T-cell (primary cell): Measurements from ENCODE around the gene LGALS7B. TPM values are rescaled to one million over a fixed set of nuclear protein-coding genes. Genes with fewer than 3 reads are reported as not detected.
A peak's percentile ranks its signal among the peaks of the same experiment; 100 is the strongest.
"Not testable (repeated sequence)": the region's sequence is repeated elsewhere in the genome, so short reads cannot be mapped to it uniquely, and the experiment has no call there.

Experiments used
- ATAC-seq, 4 experiments: fragments of 200-7000 bp in 3 of 4; fragments of 150-1000 bp in 1 of 4; cut with Tn5 transposase; replicated peaks in 1 of 4; 1 replicate in 3 of 4; 2 replicates in 1 of 4; pipeline ENCODE4 v1.10.0; 2021; ENCODE audit warnings: moderate library complexity in 3 of 4, mild to moderate bottlenecking in 2 of 4, moderate number of reproducible peaks in 1 of 4
- CTCF ChIA-PET, 2 donors: fragments of 300-600 bp; sonication (Branson Sonifier 250); formaldehyde crosslinking; loops; one replicate each; lab custom pipeline; 2022; ENCODE audit warnings: antibody characterized with exemption in 2 of 2; lab: Charles Lee
- POLR2A ChIA-PET, 2 donors: fragments of 300-600 bp; sonication (Branson Sonifier 250); formaldehyde crosslinking; loops; one replicate each; lab custom pipeline; 2022; ENCODE audit warnings: antibody characterized with exemption in 2 of 2; lab: Charles Lee
- DNase-seq, 35 experiments: peaks; one replicate each; pipeline versions ENCODE4 v3.0.0 to v3.0.0-alpha.2; 2013 to 2023
- H3K27ac ChIP-seq: one replicate; pipeline ENCODE4 v1.5.1; 2013; ENCODE audit warnings: low read length
- H3K27me3 ChIP-seq, 2 experiments: replicated peaks in 1 of 2; 1 replicate in 1 of 2; 2 replicates in 1 of 2; pipeline versions ENCODE4 v1.6.1 to v1.7.0; 2013; ENCODE audit warnings: low read length in 1 of 2, mixed read lengths in 1 of 2; ENCODE audit not compliant: control insufficient read depth in 2 of 2, insufficient read depth in 2 of 2; ENCODE audit errors: extremely low read depth in 1 of 2
- H3K36me3 ChIP-seq, 2 donors: 1 replicate in 1 of 2; 2 replicates in 1 of 2; pipeline versions ENCODE4 v1.6.1 to v1.7.0; 2013; ENCODE audit warnings: low read length in 1 of 2; ENCODE audit not compliant: control insufficient read depth in 2 of 2, insufficient read depth in 1 of 2; ENCODE audit errors: extremely low read depth in 1 of 2
- H3K4me1 ChIP-seq, 2 experiments: 1 replicate in 1 of 2; 2 replicates in 1 of 2; pipeline versions ENCODE4 v1.6.1 to v1.7.0; 2013; ENCODE audit warnings: low read length in 2 of 2, mixed read lengths in 1 of 2; ENCODE audit not compliant: insufficient read depth in 2 of 2, control insufficient read depth in 1 of 2; ENCODE audit errors: extremely low read depth in 1 of 2
- H3K4me3 ChIP-seq, 2 donors: 1 replicate in 1 of 2; 2 replicates in 1 of 2; pipeline versions ENCODE4 v1.5.1 to v1.7.0; 2013; ENCODE audit warnings: mild to moderate bottlenecking in 2 of 2, low read length in 1 of 2, moderate library complexity in 1 of 2; ENCODE audit not compliant: control insufficient read depth in 1 of 2; ENCODE audit errors: extremely low read depth in 1 of 2
- H3K9me3 ChIP-seq: 2 replicates; pipeline ENCODE4 v1.7.0; 2013
- H3K27ac Mint-ChIP-seq, 2 donors: one replicate each; pipeline ENCODE4 v1.8.0; 2020 to 2021; ENCODE audit warnings: mild to moderate bottlenecking in 2 of 2, mixed read lengths in 2 of 2
- H3K27me3 Mint-ChIP-seq, 2 donors: one replicate each; pipeline ENCODE4 v1.8.0; 2021 to 2022; ENCODE audit warnings: mixed read lengths in 2 of 2
- H3K36me3 Mint-ChIP-seq: one replicate; pipeline ENCODE4 v1.8.0; 2021; ENCODE audit warnings: mixed read lengths
- H3K4me1 Mint-ChIP-seq, 3 donors: one replicate each; pipeline ENCODE4 v1.8.0; 2020 to 2022; ENCODE audit warnings: mixed read lengths in 3 of 3, mild to moderate bottlenecking in 1 of 3
- H3K4me3 Mint-ChIP-seq, 3 donors: one replicate each; pipeline ENCODE4 v1.8.0; 2020 to 2022; ENCODE audit warnings: mild to moderate bottlenecking in 3 of 3, mixed read lengths in 3 of 3, moderate library complexity in 3 of 3
- H3K9me3 Mint-ChIP-seq, 3 donors: one replicate each; pipeline ENCODE4 v1.8.0; 2020 to 2022; ENCODE audit warnings: mixed read lengths in 3 of 3
- whole genome bisulfite sequencing: methylation state at CpG from one replicate; pipeline ENCODE4 v1.1.5; 2013; ENCODE audit warnings: missing lambda C conversion rate; ENCODE audit not compliant: insufficient coverage; 5-methylcytosine and 5-hydroxymethylcytosine counted together
- total RNA-seq, 35 experiments: library from RNA in 6 of 35; stranded (reverse) in 6 of 35; fragments of 120-200 nt in 1 of 35; gene quantifications; one replicate each; pipeline versions ENCODE4 v1.2.1 to v1.2.4 and lab custom pipeline; 2013 to 2026

LGALS7B gene
- total RNA-seq, 5 donors from 2014 or later (not counting 1 experiment from before 2014, with no cell fraction given), result not detected

DNA sequence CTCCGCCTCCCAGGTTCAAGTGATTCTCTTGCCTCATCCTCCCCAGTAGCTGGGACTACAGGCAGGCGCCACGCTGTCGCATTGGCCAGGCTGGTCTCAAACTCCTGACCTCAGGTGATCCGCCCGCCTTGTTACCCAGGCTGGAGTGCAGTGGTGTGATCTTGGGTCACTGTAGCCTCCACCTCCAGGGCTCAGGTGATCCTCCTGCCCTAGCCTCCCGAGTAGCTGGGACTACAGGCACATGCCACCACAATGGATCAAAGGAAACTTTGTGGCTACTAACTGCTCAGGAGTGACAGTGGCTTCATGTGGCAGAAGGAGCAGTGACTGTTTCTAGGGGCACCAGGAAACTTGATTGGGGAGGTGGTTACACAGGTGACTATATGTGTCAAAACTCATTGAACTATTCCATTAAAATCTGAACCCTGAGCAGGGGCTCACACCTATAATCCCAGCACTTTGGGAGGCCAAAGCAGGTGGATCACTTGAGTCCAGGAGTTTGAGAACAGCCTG is 3.8 kb upstream of the LGALS7B start:
- no peaks in the 10 kb centered on the region for H3K27me3 Mint-ChIP-seq
- no peaks in the 10 kb centered on the region for H3K9me3 ChIP-seq
- no peaks in the 10 kb centered on the region for H3K36me3 Mint-ChIP-seq
- H3K4me1 Mint-ChIP-seq, result no peaks in the 10 kb centered on the region
- H3K4me3 Mint-ChIP-seq, result no peak overlapping the region
- 95% methylated on average over 6 of the region's 7 CpGs for WGBS
- H3K9me3 Mint-ChIP-seq, result no peaks in the 10 kb centered on the region
- no peak overlapping the region for H3K4me3 ChIP-seq
- no peak overlapping the region for H3K27ac ChIP-seq
- H3K4me1 ChIP-seq, result no peaks in the 10 kb centered on the region
- ATAC-seq (no peak), DNase-seq (no peak)
- no peak overlapping the region for H3K27ac Mint-ChIP-seq
- H3K27me3 ChIP-seq, result peaks cover 0 to 6% of the 10 kb centered on the region in 2 experiments
- ChIA-PET CTCF (no interaction called here), POLR2A (no interaction called here)
- no peaks in the 10 kb centered on the region for H3K36me3 ChIP-seq

- 100% methylated on average over 1 of the region's 3 CpGs for WGBS
- ATAC-seq, H3K4me3 ChIP-seq, H3K4me1 Mint-ChIP-seq, H3K27me3 Mint-ChIP-seq, H3K9me3 ChIP-seq, H3K4me3 Mint-ChIP-seq, H3K27ac Mint-ChIP-seq, H3K4me1 ChIP-seq, H3K36me3 ChIP-seq, POLR2A ChIA-PET, H3K27ac ChIP-seq, H3K9me3 Mint-ChIP-seq, CTCF ChIA-PET, H3K27me3 ChIP-seq, DNase-seq, H3K36me3 Mint-ChIP-seq: not testable (repeated sequence)
Measured at GRCh38 chr19:38786061-38786460, 2.9 kb upstream of the LGALS7B start.

- no peak overlapping the region for H3K4me3 Mint-ChIP-seq
- Histone ChIP-seq H3K4me1 (peaks cover 0 to 3% of the 10 kb centered on the region in 2 experiments), H3K4me3 (no peak overlapping the region), H3K27ac (no peak overlapping the region), H3K27me3 (peaks cover 0 to 2% of the 10 kb centered on the region in 2 experiments), H3K36me3 (no peaks in the 10 kb centered on the region), H3K9me3 (no peaks in the 10 kb centered on the region)
- CTCF ChIA-PET, result no interaction called here
- POLR2A ChIA-PET, result no interaction called here
- no peaks in the 10 kb centered on the region for H3K4me1 Mint-ChIP-seq
- no peak for ATAC-seq
- 95% methylated on average over 9 of the region's 11 CpGs for WGBS
- no peaks in the 10 kb centered on the region for H3K36me3 Mint-ChIP-seq
- H3K27ac Mint-ChIP-seq, result no peak overlapping the region
- no peaks in the 10 kb centered on the region for H3K9me3 Mint-ChIP-seq
- H3K27me3 Mint-ChIP-seq, result no peaks in the 10 kb centered on the region
- DNase-seq, result no peak
Measured at GRCh38 chr19:38786572-38787265, 2.3 kb upstream of the LGALS7B start.

GRCh38 chr19:38790507-38791403 is 1.8 kb downstream of the LGALS7B start:
- H3K36me3 Mint-ChIP-seq, H3K27me3 ChIP-seq, DNase-seq, H3K9me3 ChIP-seq, POLR2A ChIA-PET, H3K27ac Mint-ChIP-seq, H3K27me3 Mint-ChIP-seq, ATAC-seq, H3K36me3 ChIP-seq, H3K4me3 Mint-ChIP-seq, H3K4me1 Mint-ChIP-seq, CTCF ChIA-PET, H3K9me3 Mint-ChIP-seq, H3K4me3 ChIP-seq, H3K27ac ChIP-seq: not testable (repeated sequence)
- H3K4me1 ChIP-seq, result peaks cover 2 to 13% of the 10 kb centered on the region in 2 experiments
- WGBS, result no CpG with 5 or more reads among the region's 49 CpGs

DNA sequence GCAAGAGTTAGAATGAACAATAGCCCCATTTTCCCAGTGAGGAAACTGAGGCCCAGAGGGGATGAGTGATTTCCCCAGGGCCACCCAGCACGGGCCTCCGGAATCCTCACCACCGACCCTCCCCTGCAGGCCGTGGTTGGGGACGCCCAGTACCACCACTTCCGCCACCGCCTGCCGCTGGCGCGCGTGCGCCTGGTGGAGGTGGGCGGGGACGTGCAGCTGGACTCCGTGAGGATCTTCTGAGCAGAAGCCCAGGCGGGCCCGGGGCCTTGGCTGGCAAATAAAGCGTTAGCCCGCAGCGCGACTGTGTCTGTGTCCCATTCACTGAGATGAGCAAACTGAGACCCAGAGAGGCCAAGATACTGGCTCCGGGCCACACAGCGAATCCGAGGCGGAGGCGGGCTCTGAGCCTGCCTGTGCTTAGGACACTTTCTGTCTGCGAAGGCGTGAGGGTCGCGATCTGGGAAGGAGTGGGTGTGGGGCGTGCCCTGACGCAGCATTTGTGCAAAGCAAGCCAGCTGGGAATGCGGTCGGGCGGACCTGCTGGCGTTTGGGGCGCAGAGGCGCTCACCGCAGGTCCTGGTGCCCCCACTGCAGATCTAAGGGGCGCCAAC is 2.6 kb downstream of the LGALS7B start:
- no CpG with 5 or more reads among the region's 40 CpGs for whole genome bisulfite sequencing
- H3K4me1 Mint-ChIP-seq, H3K27ac Mint-ChIP-seq, H3K4me3 Mint-ChIP-seq, H3K27me3 ChIP-seq, H3K36me3 Mint-ChIP-seq, DNase-seq, H3K4me3 ChIP-seq, H3K9me3 Mint-ChIP-seq, CTCF ChIA-PET, H3K9me3 ChIP-seq, H3K36me3 ChIP-seq, H3K27ac ChIP-seq, H3K27me3 Mint-ChIP-seq, POLR2A ChIA-PET: not testable (repeated sequence)
- ATAC-seq, result peak; percentile 89 to 97 (median 92)
- peaks cover 2 to 13% of the 10 kb centered on the region in 2 experiments for H3K4me1 ChIP-seq
